Activated naive CD4-positive, alpha-beta T cell treated with anti-CD3 and anti-CD28 coated beads, Interleukin-2, amount 10 ng/mL, durations not matched to agents 7 days and 5 days (primary cell): ENCODE measurements around the gene HMCN2.

Experiments used
- CTCF ChIA-PET: fragments of 350-600 bp; sonication (Branson Sonifier 250); formaldehyde crosslinking; loops from one replicate; lab custom pipeline; 2021; ENCODE audit warnings: antibody characterized with exemption; lab: Charles Lee
- DNase-seq: peaks from one replicate; pipeline ENCODE4 v3.0.0-alpha.2; 2020
- H3K27ac Mint-ChIP-seq: one replicate; pipeline ENCODE4 v1.8.0; 2021; ENCODE audit warnings: mild to moderate bottlenecking, moderate library complexity, mixed read lengths
- H3K27me3 Mint-ChIP-seq: one replicate; pipeline ENCODE4 v1.8.0; 2021; ENCODE audit warnings: mild to moderate bottlenecking, mixed read lengths
- H3K36me3 Mint-ChIP-seq: one replicate; pipeline ENCODE4 v1.8.0; 2021; ENCODE audit warnings: mixed read lengths
- H3K4me1 Mint-ChIP-seq: one replicate; pipeline ENCODE4 v1.8.0; 2021; ENCODE audit warnings: mixed read lengths
- H3K4me3 Mint-ChIP-seq: one replicate; pipeline ENCODE4 v1.8.0; 2021; ENCODE audit warnings: mild to moderate bottlenecking, moderate library complexity, mixed read lengths
- H3K9me3 Mint-ChIP-seq: one replicate; pipeline ENCODE4 v1.8.0; 2021; ENCODE audit warnings: mixed read lengths

The HMCN2 gene

GRCh38 chr9:130378875-130379648 is 113.5 kb downstream of the HMCN2 start:
- Mint-ChIP-seq H3K4me3 (no peak overlapping the region), H3K36me3 (no peaks in the 10 kb centered on the region), H3K4me1 (no peaks in the 10 kb centered on the region), H3K27ac (no peak overlapping the region), H3K9me3 (no peaks in the 10 kb centered on the region), H3K27me3 (no peaks in the 10 kb centered on the region)
- DNase-seq: no peak
- CTCF ChIA-PET: no interaction called here

GRCh38 chr9:130379649-130379970 is 114.0 kb downstream of the HMCN2 start:
- Mint-ChIP-seq H3K27me3 (no peaks in the 10 kb centered on the region), H3K27ac (no peak overlapping the region), H3K4me1 (no peaks in the 10 kb centered on the region), H3K4me3 (no peak overlapping the region), H3K36me3 (no peaks in the 10 kb centered on the region), H3K9me3 (no peaks in the 10 kb centered on the region)
- CTCF ChIA-PET: no interaction called here
- no peak for DNase-seq

- H3K27ac Mint-ChIP-seq: no peak overlapping the region
- DNase-seq: no peak
- no peaks in the 10 kb centered on the region for H3K9me3 Mint-ChIP-seq
- no peak overlapping the region for H3K4me3 Mint-ChIP-seq
- no peaks in the 10 kb centered on the region for H3K27me3 Mint-ChIP-seq
- H3K36me3 Mint-ChIP-seq: no peaks in the 10 kb centered on the region
- no peaks in the 10 kb centered on the region for H3K4me1 Mint-ChIP-seq
- CTCF ChIA-PET: no interaction called here
These were observed 115.4 kb downstream of the HMCN2 start for GRCh38 chr9:130380920-130381469.

- Mint-ChIP-seq H3K36me3 (no peaks in the 10 kb centered on the region), H3K9me3 (no peaks in the 10 kb centered on the region), H3K27me3 (no peaks in the 10 kb centered on the region), H3K4me3 (no peak overlapping the region), H3K4me1 (no peaks in the 10 kb centered on the region), H3K27ac (no peak overlapping the region)
- CTCF ChIA-PET: no interaction called here
- DNase-seq: no peak
These were observed 116.1 kb downstream of the HMCN2 start for GRCh38 chr9:130381660-130382059.

DNA sequence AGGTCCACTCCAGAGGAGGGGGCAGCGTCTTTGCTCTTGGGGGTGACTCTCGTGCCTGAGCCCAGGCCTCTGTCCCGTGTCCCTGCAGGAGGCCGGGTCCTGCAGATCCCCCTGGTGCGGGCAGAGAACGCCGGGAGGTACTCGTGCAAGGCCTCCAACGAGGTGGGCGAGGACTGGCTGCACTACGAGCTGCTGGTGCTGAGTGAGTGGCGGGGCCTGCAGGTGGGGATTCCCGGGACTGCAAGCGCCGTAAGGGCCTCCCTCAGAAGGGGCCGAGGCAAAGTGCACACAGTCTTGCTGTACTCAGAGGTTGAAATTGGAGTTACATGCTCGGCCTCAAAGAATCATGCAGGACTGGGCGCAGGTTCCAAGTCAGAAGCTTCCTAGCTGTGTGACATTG is 116.5 kb downstream of the HMCN2 start:
- Mint-ChIP-seq H3K27me3 (no peaks in the 10 kb centered on the region), H3K27ac (no peak overlapping the region), H3K4me1 (no peaks in the 10 kb centered on the region), H3K9me3 (no peaks in the 10 kb centered on the region), H3K4me3 (no peak overlapping the region), H3K36me3 (no peaks in the 10 kb centered on the region)
- CTCF ChIA-PET: no interaction called here
- no peak for DNase-seq

GRCh38 chr9:130382636-130383349 is 117.2 kb downstream of the HMCN2 start:
- no peaks in the 10 kb centered on the region for H3K27me3 Mint-ChIP-seq
- H3K36me3 Mint-ChIP-seq: no peaks in the 10 kb centered on the region
- no peak overlapping the region for H3K4me3 Mint-ChIP-seq
- no peaks in the 10 kb centered on the region for H3K4me1 Mint-ChIP-seq
- DNase-seq: no peak
- H3K9me3 Mint-ChIP-seq: no peaks in the 10 kb centered on the region
- no peak overlapping the region for H3K27ac Mint-ChIP-seq
- CTCF ChIA-PET: no interaction called here

DNA sequence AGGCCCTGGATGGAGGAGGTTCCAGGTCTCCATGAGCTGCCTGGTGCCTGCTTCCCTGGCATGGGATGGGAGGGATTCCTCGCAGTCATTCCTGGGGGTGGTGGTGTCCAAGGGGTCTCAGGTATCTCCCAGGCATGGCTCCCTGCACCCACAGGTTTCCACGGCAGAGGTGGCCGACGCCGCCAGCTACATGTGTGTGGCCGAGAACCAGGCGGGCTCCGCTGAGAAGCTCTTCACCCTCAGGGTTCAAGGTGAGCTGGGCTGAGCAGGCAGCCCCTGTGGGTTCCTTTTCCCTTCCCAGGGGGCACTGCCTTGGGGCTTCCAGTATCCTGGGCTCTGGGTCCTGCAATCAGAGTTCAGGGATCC is 117.8 kb downstream of the HMCN2 start:
- Mint-ChIP-seq H3K9me3 (no peaks in the 10 kb centered on the region), H3K36me3 (no peaks in the 10 kb centered on the region), H3K4me3 (no peak overlapping the region)

DNA sequence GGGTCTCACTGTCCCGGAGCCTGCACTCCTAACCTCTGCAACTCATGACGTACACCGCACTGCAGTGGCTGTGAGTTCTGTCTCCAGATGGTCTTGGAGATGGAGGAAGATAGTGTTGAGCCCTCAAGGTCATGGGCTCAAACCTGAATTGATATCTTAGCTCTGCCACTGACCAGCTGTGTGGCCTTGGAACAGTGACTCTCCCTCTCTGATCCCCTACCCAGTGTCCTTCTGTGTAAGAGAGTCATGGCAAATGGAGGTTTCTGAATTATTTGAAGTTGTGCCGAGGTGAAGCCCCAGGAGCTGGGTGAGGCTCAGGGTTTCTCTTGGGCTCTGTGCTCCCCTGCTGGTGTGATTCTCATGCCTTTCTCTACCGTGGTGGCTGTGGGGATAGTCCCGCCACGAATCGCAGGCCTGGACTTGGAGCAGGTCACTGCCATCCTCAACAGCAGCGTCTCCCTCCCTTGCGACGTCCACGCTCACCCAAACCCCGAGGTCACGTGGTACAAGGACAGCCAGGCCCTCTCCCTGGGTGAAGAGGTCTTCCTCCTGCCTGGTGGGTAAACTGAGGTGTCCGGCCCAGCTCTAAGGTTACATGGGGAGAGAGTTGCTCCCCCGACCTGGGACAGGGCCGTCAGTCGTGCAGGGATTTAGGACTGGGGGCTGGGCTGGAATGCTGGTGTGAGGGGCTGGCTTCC is 118.6 kb downstream of the HMCN2 start:
- CTCF ChIA-PET: no interaction called here
- no peaks in the 10 kb centered on the region for H3K36me3 Mint-ChIP-seq
- H3K4me3 Mint-ChIP-seq: no peak overlapping the region
- DNase-seq: no peak
- no peaks in the 10 kb centered on the region for H3K27me3 Mint-ChIP-seq
- H3K9me3 Mint-ChIP-seq: no peaks in the 10 kb centered on the region
- no peak overlapping the region for H3K27ac Mint-ChIP-seq
- H3K4me1 Mint-ChIP-seq: no peaks in the 10 kb centered on the region

More for the DNA sequence above, 117.8 kb downstream of the HMCN2 start:
- Mint-ChIP-seq H3K27me3 (no peaks in the 10 kb centered on the region), H3K27ac (no peak overlapping the region), H3K4me1 (no peaks in the 10 kb centered on the region)
- no peak for DNase-seq
- CTCF ChIA-PET: no interaction called here

- Mint-ChIP-seq H3K4me3 (no peak overlapping the region), H3K27me3 (no peaks in the 10 kb centered on the region), H3K27ac (no peak overlapping the region), H3K4me1 (no peaks in the 10 kb centered on the region), H3K9me3 (no peaks in the 10 kb centered on the region), H3K36me3 (no peaks in the 10 kb centered on the region)
- CTCF ChIA-PET: no interaction called here
- no peak for DNase-seq
These were observed 119.7 kb downstream of the HMCN2 start for GRCh38 chr9:130385257-130385656.

DNA sequence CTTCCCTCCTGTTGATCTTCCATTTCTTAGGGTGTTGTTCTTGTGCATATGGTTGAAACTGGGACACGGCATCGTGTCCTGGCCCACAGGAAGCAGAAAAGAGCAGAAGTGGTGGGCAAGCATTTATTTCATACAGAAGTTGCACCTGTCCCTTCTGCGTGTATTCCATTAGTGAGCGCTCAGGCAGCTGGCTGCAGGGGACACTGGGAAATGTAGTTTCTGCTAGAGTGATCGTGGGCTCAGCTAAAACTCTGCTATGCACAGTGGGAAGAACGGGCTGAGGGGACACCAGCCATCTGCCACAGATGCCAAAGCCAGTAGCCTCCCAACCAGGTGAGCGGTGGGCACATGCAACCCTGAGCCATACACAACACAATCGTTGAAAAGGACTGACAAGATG is 121.8 kb downstream of the HMCN2 start:
- Mint-ChIP-seq H3K27ac (no peak overlapping the region), H3K9me3 (no peaks in the 10 kb centered on the region), H3K4me3 (no peak overlapping the region), H3K27me3 (no peaks in the 10 kb centered on the region), H3K36me3 (no peaks in the 10 kb centered on the region), H3K4me1 (no peaks in the 10 kb centered on the region)
- CTCF ChIA-PET: no interaction called here
- DNase-seq: no peak

DNA sequence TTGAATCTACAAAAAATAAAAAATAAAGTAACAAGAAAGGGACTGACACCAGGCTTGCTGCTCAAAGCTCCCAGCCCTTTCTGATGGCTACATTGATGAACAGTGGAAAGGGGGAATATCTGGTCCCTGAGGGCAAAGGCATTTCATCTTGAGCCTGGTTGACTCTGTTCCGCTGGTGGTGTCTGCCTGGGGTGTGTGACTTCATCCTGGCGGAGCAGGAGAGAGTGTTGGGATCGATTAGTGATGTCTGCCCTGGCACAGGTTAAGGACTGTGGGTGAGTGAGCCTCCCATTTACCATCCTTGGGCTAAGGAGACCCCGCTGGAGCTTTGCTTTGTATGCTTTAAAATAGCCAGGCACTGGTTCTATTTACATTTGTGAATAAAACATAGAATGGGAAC is 122.3 kb downstream of the HMCN2 start:
- DNase-seq: no peak
- H3K4me3 Mint-ChIP-seq: no peak overlapping the region
- H3K36me3 Mint-ChIP-seq: no peaks in the 10 kb centered on the region
- no peak overlapping the region for H3K27ac Mint-ChIP-seq
- no peaks in the 10 kb centered on the region for H3K27me3 Mint-ChIP-seq
- no peaks in the 10 kb centered on the region for H3K9me3 Mint-ChIP-seq
- CTCF ChIA-PET: no interaction called here
- no peaks in the 10 kb centered on the region for H3K4me1 Mint-ChIP-seq

DNA sequence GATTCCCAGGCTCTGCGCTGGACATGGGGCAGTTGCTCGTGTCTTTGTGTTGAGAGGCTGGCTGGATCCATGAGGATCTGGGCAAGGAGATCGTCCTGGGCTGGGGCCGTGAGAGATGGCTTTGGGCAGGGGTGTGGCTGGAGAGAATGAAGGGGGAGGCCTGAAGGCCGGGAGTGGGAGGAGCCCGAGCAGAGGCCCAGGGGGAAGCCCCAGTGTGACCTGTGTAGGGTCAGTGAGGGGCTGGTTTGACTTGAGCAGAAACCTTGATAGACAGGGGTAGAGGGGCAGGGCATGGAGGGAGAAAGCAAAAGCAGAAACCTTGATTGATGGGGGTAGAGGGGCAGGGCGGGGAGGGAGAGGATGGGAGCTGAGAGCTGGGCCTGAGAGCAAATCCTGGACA is 124.8 kb downstream of the HMCN2 start:
- no peaks in the 10 kb centered on the region for H3K36me3 Mint-ChIP-seq
- no peaks in the 10 kb centered on the region for H3K4me1 Mint-ChIP-seq
- H3K4me3 Mint-ChIP-seq: no peak overlapping the region
- DNase-seq: no peak
- no peaks in the 10 kb centered on the region for H3K27me3 Mint-ChIP-seq
- no peak overlapping the region for H3K27ac Mint-ChIP-seq
- CTCF ChIA-PET: no interaction called here
- no peaks in the 10 kb centered on the region for H3K9me3 Mint-ChIP-seq

GRCh38 chr9:130390986-130391385 is 125.4 kb downstream of the HMCN2 start:
- Mint-ChIP-seq H3K27me3 (no peaks in the 10 kb centered on the region), H3K27ac (no peak overlapping the region), H3K36me3 (no peaks in the 10 kb centered on the region), H3K9me3 (no peaks in the 10 kb centered on the region), H3K4me1 (no peaks in the 10 kb centered on the region), H3K4me3 (no peak overlapping the region)
- no peak for DNase-seq
- CTCF ChIA-PET: no interaction called here

GRCh38 chr9:130391866-130392265 is 126.3 kb downstream of the HMCN2 start:
- Mint-ChIP-seq H3K27ac (no peak overlapping the region), H3K4me1 (no peaks in the 10 kb centered on the region)
- CTCF ChIA-PET: no interaction called here

GRCh38 chr9:130393681-130394071 is 128.1 kb downstream of the HMCN2 start:
- Mint-ChIP-seq H3K36me3 (no peaks in the 10 kb centered on the region), H3K27me3 (no peaks in the 10 kb centered on the region), H3K27ac (no peak overlapping the region), H3K4me3 (no peak overlapping the region), H3K9me3 (no peaks in the 10 kb centered on the region), H3K4me1 (no peaks in the 10 kb centered on the region)
- DNase-seq: no peak
- CTCF ChIA-PET: no interaction called here

More at GRCh38 chr9:130391866-130392265, 126.3 kb downstream of the HMCN2 start:
- no peak overlapping the region for H3K4me3 Mint-ChIP-seq
- DNase-seq: no peak
- no peaks in the 10 kb centered on the region for H3K27me3 Mint-ChIP-seq
- no peaks in the 10 kb centered on the region for H3K9me3 Mint-ChIP-seq
- H3K36me3 Mint-ChIP-seq: no peaks in the 10 kb centered on the region
